Measurements from ENCODE around the gene MICOS13. TPM values are rescaled to one million over a fixed set of nuclear protein-coding genes. Genes with fewer than 3 reads are reported as not detected.

The MICOS13 gene
- total and polyA plus RNA-seq, 10 of the 15 experiments (the other 5 are each of a cell fraction or from before 2014, with no cell fraction given) = 9.4 to 211 (median 51.3) TPM

DNA sequence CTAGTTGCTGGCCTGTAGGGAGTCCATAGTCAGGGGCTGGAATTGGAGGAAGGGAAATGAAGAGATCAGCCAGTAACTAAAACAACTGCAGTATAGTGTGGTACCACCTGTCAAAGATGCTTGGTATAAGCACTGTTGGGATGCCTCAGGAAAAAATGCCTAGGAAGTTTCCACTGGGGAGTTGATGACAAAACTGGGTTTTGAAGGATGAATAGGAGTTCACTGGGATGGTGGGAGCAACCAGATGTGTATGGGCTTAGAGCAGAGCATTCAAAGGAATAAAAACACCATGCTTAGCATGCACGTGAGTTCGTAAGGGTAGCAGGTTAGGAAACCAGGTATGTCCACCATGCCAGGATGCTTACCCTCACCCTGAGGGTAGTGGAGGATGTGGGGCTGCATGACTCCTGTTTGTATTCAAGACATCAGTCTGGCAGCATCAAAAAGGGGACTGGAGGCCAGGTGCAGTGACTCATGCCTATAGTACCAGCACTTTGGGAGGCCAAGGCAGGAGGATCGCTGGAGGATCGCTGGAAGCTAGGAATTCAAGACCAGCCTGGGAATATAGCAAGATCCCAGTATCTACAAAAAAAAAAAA is 47.2 kb upstream of the MICOS13 start:
- in situ Hi-C loops (cut with MboI) (no loop called here), intact Hi-C loops (cut with micrococcal nuclease; ENCODE audit: unreplicated experiment) (no loop called here)
- CTCF ChIA-PET = no interaction called here
- WGBS (ENCODE audit: insufficient coverage, insufficient replicate concordance, low lambda C conversion rate, missing lambda C conversion rate) = 86% methylated on average over 4 of the region's 4 CpGs
- Histone ChIP-seq H3K36me3 (ENCODE audit: control insufficient read depth in 2 of 2, insufficient read depth in 2 of 2, low read length in 1 of 2) (no peaks in the 10 kb centered on the region), H2AFZ (ENCODE audit: control insufficient read depth, low read depth, low read length) (no peak overlapping the region), H3K9ac (ENCODE audit: control insufficient read depth, insufficient read depth, low read length) (no peak overlapping the region), H3K9me3 (replicated peaks; ENCODE audit: control insufficient read depth, insufficient read depth, low read length) (no peaks in the 10 kb centered on the region; the same call in 1 of the 3 replicates), H4K20me1 (ENCODE audit: control insufficient read depth, insufficient read depth) (no peaks in the 10 kb centered on the region), H3K27me3 (replicated peaks in 1 of 2; ENCODE audit: control insufficient read depth in 2 of 2, insufficient read depth in 2 of 2, low read length in 1 of 2) (no peaks in the 10 kb centered on the region), H3K4me3 (no peak overlapping the region), H3K4me1 (ENCODE audit: control insufficient read depth, insufficient read depth, low read length) (no peaks in the 10 kb centered on the region), H3K79me2 (ENCODE audit: control insufficient read depth, insufficient read depth, low read length) (no peaks in the 10 kb centered on the region), H3K4me2 (ENCODE audit: control insufficient read depth, insufficient read depth) (no peak overlapping the region), H3K27ac (ENCODE audit: control insufficient read depth, insufficient read depth) (no peak overlapping the region)
- POLR2A ChIA-PET = no interaction called here
- no TSS peak for BruUV-seq (replicated peaks)
- ATAC-seq (no peak), DNase-seq (ENCODE audit: low read depth, low spot score) (no peak), FAIRE-seq (no peak)
- no peak for TF ChIP-seq SMAD5 (IDR thresholded peaks at IDR 0.05; ENCODE audit: low read depth)
- TF ChIP-seq RCOR1 (conservative IDR thresholded peaks at IDR 0.05; ENCODE audit: low read depth, low read length) = no peak
- TF ChIP-seq STAT3 (IDR thresholded peaks at IDR 0.05; ENCODE audit: low read depth, low read length) = no peak
- no peak for TF ChIP-seq HCFC1 (IDR thresholded peaks at IDR 0.05; ENCODE audit: low read length)
- no peak for TF ChIP-seq MYB (IDR thresholded peaks at IDR 0.05; ENCODE audit: borderline replicate concordance, low read depth, low read length)
- TF ChIP-seq RBBP5 (conservative IDR thresholded peaks at IDR 0.05) = no peak
- TF ChIP-seq BRCA1 (IDR thresholded peaks at IDR 0.05; ENCODE audit: low read depth, low read length) = no peak
- TF ChIP-seq CHD2 (IDR thresholded peaks at IDR 0.05; ENCODE audit: borderline replicate concordance, low read depth, low read length) = no peak
- TF ChIP-seq IKZF2 (IDR thresholded peaks at IDR 0.05) = no peak
- TF ChIP-seq, protein P1, sequence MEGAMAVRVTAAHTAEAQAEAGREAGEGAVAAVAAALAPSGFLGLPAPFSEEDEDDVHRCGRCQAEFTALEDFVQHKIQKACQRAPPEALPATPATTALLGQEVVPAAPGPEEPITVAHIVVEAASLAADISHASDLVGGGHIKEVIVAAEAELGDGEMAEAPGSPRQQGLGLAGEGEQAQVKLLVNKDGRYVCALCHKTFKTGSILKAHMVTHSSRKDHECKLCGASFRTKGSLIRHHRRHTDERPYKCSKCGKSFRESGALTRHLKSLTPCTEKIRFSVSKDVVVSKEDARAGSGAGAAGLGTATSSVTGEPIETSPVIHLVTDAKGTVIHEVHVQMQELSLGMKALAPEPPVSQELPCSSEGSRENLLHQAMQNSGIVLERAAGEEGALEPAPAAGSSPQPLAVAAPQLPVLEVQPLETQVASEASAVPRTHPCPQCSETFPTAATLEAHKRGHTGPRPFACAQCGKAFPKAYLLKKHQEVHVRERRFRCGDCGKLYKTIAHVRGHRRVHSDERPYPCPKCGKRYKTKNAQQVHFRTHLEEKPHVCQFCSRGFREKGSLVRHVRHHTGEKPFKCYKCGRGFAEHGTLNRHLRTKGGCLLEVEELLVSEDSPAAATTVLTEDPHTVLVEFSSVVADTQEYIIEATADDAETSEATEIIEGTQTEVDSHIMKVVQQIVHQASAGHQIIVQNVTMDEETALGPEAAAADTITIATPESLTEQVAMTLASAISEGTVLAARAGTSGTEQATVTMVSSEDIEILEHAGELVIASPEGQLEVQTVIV (IDR thresholded peaks at IDR 0.05; ENCODE audit: borderline replicate concordance, partially characterized antibody) = no peak
- TF ChIP-seq, protein P2, sequence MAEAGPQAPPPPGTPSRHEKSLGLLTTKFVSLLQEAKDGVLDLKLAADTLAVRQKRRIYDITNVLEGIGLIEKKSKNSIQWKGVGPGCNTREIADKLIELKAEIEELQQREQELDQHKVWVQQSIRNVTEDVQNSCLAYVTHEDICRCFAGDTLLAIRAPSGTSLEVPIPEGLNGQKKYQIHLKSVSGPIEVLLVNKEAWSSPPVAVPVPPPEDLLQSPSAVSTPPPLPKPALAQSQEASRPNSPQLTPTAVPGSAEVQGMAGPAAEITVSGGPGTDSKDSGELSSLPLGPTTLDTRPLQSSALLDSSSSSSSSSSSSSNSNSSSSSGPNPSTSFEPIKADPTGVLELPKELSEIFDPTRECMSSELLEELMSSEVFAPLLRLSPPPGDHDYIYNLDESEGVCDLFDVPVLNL (IDR thresholded peaks at IDR 0.05; ENCODE audit: low read depth, low read length) = no peak
- RAD21 ChIA-PET (ENCODE audit: unreplicated experiment) = no interaction called here
- SMC1A ChIA-PET (ENCODE audit: uncharacterized antibody, unreplicated experiment) = interaction anchor here (0.6 kb wide), 1 partner anchor 13 kb away, joined by 3 read pairs; no protein-coding TSS in a partner anchor

Measured in GM12878 (cell line).